HL-60 (cell line): ENCODE measurements around the gene HOMEZ.

ENCODE experiments used
- POLR2AphosphoS5 ChIP-seq: IDR thresholded peaks from 2 replicates; pipeline ENCODE4 v1.6.1; 2012; ENCODE audit warnings: low read depth
- TF ChIP-seq, protein P1 (sequence below): IDR thresholded peaks from one replicate; pipeline ENCODE4 v1.5.1; 2011; ENCODE audit warnings: low read length, control low read depth, inconsistent platforms; ENCODE audit not compliant: insufficient read depth
- TF ChIP-seq, protein P2 (sequence below): IDR thresholded peaks from 2 replicates; pipeline ENCODE4 v1.6.1; 2012; ENCODE audit warnings: low read depth; ENCODE audit not compliant: insufficient replicate concordance

DNA sequence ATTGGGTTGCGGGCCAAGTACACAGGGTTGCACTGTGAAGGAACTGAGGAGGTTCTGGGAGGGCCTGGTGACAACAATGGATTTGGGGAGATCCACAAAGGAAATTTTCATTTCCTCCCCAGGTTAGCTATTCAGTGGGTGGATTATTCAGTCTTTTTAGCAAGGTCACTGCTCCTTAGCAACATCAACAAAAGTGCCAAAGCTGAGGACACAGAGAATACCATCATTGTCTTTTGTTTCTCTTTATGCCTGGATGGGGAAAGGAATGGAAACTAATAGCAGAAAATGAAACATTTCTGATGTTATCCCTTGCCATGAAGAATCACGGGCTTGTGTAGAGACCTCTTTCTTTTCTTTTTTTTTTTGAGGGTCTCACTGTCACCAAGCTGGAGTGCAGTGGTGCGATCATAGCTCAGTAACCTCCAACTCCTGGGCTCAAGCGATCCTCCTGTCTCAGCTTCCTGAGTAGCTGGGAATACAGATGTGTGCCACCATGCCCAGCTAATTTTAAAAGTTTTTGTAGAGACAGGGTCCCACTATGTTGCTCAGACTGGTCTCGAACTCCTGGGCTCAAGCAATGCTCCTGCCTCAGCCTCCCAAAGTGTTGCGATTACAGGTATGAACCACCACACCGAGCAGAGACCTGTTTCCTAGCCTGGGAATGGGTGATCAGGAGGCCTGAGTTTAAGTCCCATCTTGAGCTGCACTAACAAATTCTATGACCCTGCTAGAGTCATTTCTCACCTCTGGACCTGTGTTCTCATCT is 10.3 kb upstream of the HOMEZ start:
- TF ChIP-seq, protein P1, sequence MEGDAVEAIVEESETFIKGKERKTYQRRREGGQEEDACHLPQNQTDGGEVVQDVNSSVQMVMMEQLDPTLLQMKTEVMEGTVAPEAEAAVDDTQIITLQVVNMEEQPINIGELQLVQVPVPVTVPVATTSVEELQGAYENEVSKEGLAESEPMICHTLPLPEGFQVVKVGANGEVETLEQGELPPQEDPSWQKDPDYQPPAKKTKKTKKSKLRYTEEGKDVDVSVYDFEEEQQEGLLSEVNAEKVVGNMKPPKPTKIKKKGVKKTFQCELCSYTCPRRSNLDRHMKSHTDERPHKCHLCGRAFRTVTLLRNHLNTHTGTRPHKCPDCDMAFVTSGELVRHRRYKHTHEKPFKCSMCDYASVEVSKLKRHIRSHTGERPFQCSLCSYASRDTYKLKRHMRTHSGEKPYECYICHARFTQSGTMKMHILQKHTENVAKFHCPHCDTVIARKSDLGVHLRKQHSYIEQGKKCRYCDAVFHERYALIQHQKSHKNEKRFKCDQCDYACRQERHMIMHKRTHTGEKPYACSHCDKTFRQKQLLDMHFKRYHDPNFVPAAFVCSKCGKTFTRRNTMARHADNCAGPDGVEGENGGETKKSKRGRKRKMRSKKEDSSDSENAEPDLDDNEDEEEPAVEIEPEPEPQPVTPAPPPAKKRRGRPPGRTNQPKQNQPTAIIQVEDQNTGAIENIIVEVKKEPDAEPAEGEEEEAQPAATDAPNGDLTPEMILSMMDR: no peak
- TF ChIP-seq, protein P2, sequence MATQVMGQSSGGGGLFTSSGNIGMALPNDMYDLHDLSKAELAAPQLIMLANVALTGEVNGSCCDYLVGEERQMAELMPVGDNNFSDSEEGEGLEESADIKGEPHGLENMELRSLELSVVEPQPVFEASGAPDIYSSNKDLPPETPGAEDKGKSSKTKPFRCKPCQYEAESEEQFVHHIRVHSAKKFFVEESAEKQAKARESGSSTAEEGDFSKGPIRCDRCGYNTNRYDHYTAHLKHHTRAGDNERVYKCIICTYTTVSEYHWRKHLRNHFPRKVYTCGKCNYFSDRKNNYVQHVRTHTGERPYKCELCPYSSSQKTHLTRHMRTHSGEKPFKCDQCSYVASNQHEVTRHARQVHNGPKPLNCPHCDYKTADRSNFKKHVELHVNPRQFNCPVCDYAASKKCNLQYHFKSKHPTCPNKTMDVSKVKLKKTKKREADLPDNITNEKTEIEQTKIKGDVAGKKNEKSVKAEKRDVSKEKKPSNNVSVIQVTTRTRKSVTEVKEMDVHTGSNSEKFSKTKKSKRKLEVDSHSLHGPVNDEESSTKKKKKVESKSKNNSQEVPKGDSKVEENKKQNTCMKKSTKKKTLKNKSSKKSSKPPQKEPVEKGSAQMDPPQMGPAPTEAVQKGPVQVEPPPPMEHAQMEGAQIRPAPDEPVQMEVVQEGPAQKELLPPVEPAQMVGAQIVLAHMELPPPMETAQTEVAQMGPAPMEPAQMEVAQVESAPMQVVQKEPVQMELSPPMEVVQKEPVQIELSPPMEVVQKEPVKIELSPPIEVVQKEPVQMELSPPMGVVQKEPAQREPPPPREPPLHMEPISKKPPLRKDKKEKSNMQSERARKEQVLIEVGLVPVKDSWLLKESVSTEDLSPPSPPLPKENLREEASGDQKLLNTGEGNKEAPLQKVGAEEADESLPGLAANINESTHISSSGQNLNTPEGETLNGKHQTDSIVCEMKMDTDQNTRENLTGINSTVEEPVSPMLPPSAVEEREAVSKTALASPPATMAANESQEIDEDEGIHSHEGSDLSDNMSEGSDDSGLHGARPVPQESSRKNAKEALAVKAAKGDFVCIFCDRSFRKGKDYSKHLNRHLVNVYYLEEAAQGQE: no peak
- no peak for TF ChIP-seq POLR2AphosphoS5
